Natural killer cell (primary cell): ENCODE data around the gene NDUFB8. TPM values are rescaled to one million over a fixed set of nuclear protein-coding genes. Genes with fewer than 3 reads are reported as not detected.

Source experiments
- ATAC-seq, 3 donors: fragments of 150-1000 bp in 2 of 3; fragments of 200-7000 bp in 1 of 3; cut with Tn5 transposase; 1 replicate in 1 of 3; 2 replicates in 2 of 3; pipeline ENCODE4 v1.10.0; 2021; ENCODE audit warnings: mild to moderate bottlenecking in 2 of 3, moderate library complexity in 2 of 3
- DNase-seq, 2 donors: peaks; one replicate each; pipeline versions ENCODE4 v3.0.0 to v3.0.0-alpha.2; 2013 to 2021; ENCODE audit warnings: mixed read lengths in 1 of 2
- H3K27ac ChIP-seq: one replicate; pipeline ENCODE4 v1.5.1; 2013; ENCODE audit warnings: mild to moderate bottlenecking, low read length
- H3K27me3 ChIP-seq: one replicate; pipeline ENCODE4 v1.6.1; 2013; ENCODE audit warnings: low read length; ENCODE audit not compliant: control insufficient read depth, insufficient read depth
- H3K36me3 ChIP-seq: one replicate; pipeline ENCODE4 v1.6.1; 2013; ENCODE audit warnings: low read length; ENCODE audit not compliant: control insufficient read depth, insufficient read depth
- H3K4me1 ChIP-seq: one replicate; pipeline ENCODE4 v1.6.1; 2013; ENCODE audit warnings: low read length; ENCODE audit not compliant: control insufficient read depth, insufficient read depth
- H3K4me3 ChIP-seq: one replicate; pipeline ENCODE4 v1.5.1; 2013; ENCODE audit warnings: low read length
- H3K9me3 ChIP-seq: one replicate; pipeline ENCODE4 v1.6.1; 2013; ENCODE audit warnings: low read length; ENCODE audit not compliant: control insufficient read depth, insufficient read depth
- H3K27ac Mint-ChIP-seq, 2 donors: one replicate each; pipeline ENCODE4 v1.8.0; 2022; ENCODE audit warnings: mild to moderate bottlenecking in 2 of 2, mixed read lengths in 2 of 2, moderate library complexity in 1 of 2
- H3K27me3 Mint-ChIP-seq, 2 donors: one replicate each; pipeline ENCODE4 v1.8.0; 2022; ENCODE audit warnings: low read depth in 2 of 2, mixed read lengths in 2 of 2
- H3K36me3 Mint-ChIP-seq: one replicate; pipeline ENCODE4 v1.8.0; 2022; ENCODE audit warnings: mixed read lengths
- H3K4me1 Mint-ChIP-seq, 2 donors: one replicate each; pipeline ENCODE4 v1.8.0; 2022; ENCODE audit warnings: mixed read lengths in 2 of 2
- H3K4me3 Mint-ChIP-seq: one replicate; pipeline ENCODE4 v1.8.0; 2022; ENCODE audit warnings: mild to moderate bottlenecking, moderate library complexity, mixed read lengths
- H3K9me3 Mint-ChIP-seq, 2 donors: one replicate each; pipeline ENCODE4 v1.8.0; 2022; ENCODE audit warnings: mixed read lengths in 2 of 2
- WGBS: methylation state at CpG from one replicate; pipeline ENCODE4 v1.1.7; 2013; ENCODE audit warnings: missing lambda C conversion rate; ENCODE audit not compliant: insufficient coverage; 5-methylcytosine and 5-hydroxymethylcytosine counted together
- intact Hi-C: fragments of 100-400 bp; cut with micrococcal nuclease; formaldehyde crosslinking; loops from one replicate; pipeline ENCODE4 v1.14.2; 2022
- total RNA-seq, 4 donors: library from RNA; stranded (reverse); fragments of 120-200 nt in 1 of 4; gene quantifications; one replicate each; pipeline versions ENCODE4 v1.2.3 to v1.2.4, GENCODE V29; 2013 to 2022
- TF ChIP-seq, protein P1 (sequence below): fragments of 200-600 bp; IDR thresholded peaks from one replicate; pipeline ENCODE4 v1.8.0; 2022; ENCODE audit warnings: antibody characterized with exemption

The NDUFB8 gene
- total RNA-seq, 3 donors from 2014 or later (not counting 1 experiment from before 2014, with no cell fraction given): 113 to 151 (median 137) TPM

GRCh38 chr10:100568912-100569311 is 39.2 kb upstream of the NDUFB8 start:
- Histone ChIP-seq H3K9me3 (no peaks in the 10 kb centered on the region), H3K27ac (no peak overlapping the region), H3K36me3 (no peaks in the 10 kb centered on the region), H3K4me1 (no peaks in the 10 kb centered on the region), H3K27me3 (peaks cover 13% of the 10 kb centered on the region), H3K4me3 (no peak overlapping the region)
- ATAC-seq (no peak), DNase-seq (no peak)
- H3K27ac Mint-ChIP-seq: no peak overlapping the region
- no peaks in the 10 kb centered on the region for H3K36me3 Mint-ChIP-seq
- H3K4me1 Mint-ChIP-seq: no peaks in the 10 kb centered on the region
- H3K9me3 Mint-ChIP-seq: no peaks in the 10 kb centered on the region
- H3K4me3 Mint-ChIP-seq: no peak overlapping the region
- TF ChIP-seq, protein P1, sequence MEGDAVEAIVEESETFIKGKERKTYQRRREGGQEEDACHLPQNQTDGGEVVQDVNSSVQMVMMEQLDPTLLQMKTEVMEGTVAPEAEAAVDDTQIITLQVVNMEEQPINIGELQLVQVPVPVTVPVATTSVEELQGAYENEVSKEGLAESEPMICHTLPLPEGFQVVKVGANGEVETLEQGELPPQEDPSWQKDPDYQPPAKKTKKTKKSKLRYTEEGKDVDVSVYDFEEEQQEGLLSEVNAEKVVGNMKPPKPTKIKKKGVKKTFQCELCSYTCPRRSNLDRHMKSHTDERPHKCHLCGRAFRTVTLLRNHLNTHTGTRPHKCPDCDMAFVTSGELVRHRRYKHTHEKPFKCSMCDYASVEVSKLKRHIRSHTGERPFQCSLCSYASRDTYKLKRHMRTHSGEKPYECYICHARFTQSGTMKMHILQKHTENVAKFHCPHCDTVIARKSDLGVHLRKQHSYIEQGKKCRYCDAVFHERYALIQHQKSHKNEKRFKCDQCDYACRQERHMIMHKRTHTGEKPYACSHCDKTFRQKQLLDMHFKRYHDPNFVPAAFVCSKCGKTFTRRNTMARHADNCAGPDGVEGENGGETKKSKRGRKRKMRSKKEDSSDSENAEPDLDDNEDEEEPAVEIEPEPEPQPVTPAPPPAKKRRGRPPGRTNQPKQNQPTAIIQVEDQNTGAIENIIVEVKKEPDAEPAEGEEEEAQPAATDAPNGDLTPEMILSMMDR: no peak
- intact Hi-C loops: loop anchor here (10.0 kb wide), 1 partner anchor 366 kb away; no protein-coding TSS in a partner anchor
- WGBS: 88% methylated on average over 3 of the region's 3 CpGs
- H3K27me3 Mint-ChIP-seq: peaks cover 33% of the 10 kb centered on the region in 2 donors

GRCh38 chr10:100567826-100568225 is 38.2 kb upstream of the NDUFB8 start:
- no peaks in the 10 kb centered on the region for H3K9me3 ChIP-seq
- TF ChIP-seq, protein P1: no peak
- 36% methylated on average over 6 of the region's 6 CpGs for WGBS
- Mint-ChIP-seq H3K36me3 (no peaks in the 10 kb centered on the region), H3K4me1 (peaks cover 0 to 3% of the 10 kb centered on the region in 2 donors), H3K4me3 (no peak overlapping the region), H3K9me3 (no peaks in the 10 kb centered on the region), H3K27me3 (peaks cover 30 to 33% of the 10 kb centered on the region in 2 donors), H3K27ac (no peak overlapping the region)
- DNase-seq (no peak), ATAC-seq (no peak)
- no peaks in the 10 kb centered on the region for H3K36me3 ChIP-seq
- H3K4me3 ChIP-seq: no peak overlapping the region
- peaks cover under 1% of the 10 kb centered on the region for H3K4me1 ChIP-seq
- H3K27me3 ChIP-seq: peaks cover 13% of the 10 kb centered on the region
- intact Hi-C loops: loop anchor here (10.0 kb wide), 1 partner anchor 367 kb away; no protein-coding TSS in a partner anchor
- H3K27ac ChIP-seq: no peak overlapping the region

- Histone ChIP-seq H3K9me3 (no peaks in the 10 kb centered on the region), H3K27ac (no peak overlapping the region), H3K36me3 (no peaks in the 10 kb centered on the region), H3K4me1 (peaks cover 6% of the 10 kb centered on the region), H3K4me3 (no peak overlapping the region), H3K27me3 (peaks cover 18% of the 10 kb centered on the region)
- H3K36me3 Mint-ChIP-seq: no peaks in the 10 kb centered on the region
- no peak overlapping the region for H3K27ac Mint-ChIP-seq
- H3K4me3 Mint-ChIP-seq: no peak overlapping the region
- intact Hi-C loops: loop anchor here (10.0 kb wide), 1 partner anchor 368 kb away; no protein-coding TSS in a partner anchor
- H3K27me3 Mint-ChIP-seq: peaks cover 29 to 33% of the 10 kb centered on the region in 2 donors
- TF ChIP-seq, protein P1: no peak
- ATAC-seq (no peak), DNase-seq (no peak)
- 40% methylated on average over 11 of the region's 11 CpGs for WGBS
- H3K4me1 Mint-ChIP-seq: peaks cover 0 to 8% of the 10 kb centered on the region in 2 donors
- H3K9me3 Mint-ChIP-seq: no peaks in the 10 kb centered on the region
These were observed 37.6 kb upstream of the NDUFB8 start for GRCh38 chr10:100567249-100567648.

DNA sequence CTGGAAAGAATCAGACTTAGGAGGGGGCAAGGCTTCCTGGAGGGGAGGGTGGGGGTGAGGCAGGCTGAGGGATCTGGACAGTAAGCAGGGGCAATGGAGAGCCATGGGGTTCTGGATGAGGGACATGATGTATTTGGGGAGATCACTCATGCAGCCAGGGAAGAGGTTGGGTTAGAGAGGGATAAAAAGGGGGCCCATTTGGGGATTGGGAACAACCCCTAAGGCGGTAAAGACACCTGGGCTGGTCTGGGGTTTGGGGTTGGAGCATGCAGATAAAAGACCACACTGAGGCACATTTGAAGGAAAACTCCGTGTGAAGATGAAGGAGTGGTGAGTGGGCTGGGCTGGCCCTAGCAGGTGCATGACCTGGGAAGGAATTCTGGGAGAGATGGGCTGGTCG is 36.9 kb upstream of the NDUFB8 start:
- Histone ChIP-seq H3K4me1 (peaks cover 13% of the 10 kb centered on the region), H3K36me3 (no peaks in the 10 kb centered on the region), H3K4me3 (no peak overlapping the region), H3K9me3 (no peaks in the 10 kb centered on the region), H3K27ac (no peak overlapping the region), H3K27me3 (peaks cover 22% of the 10 kb centered on the region)
- DNase-seq: no peak
- Mint-ChIP-seq H3K27me3 (peaks cover 29 to 34% of the 10 kb centered on the region in 2 donors), H3K4me3 (no peak overlapping the region), H3K36me3 (no peaks in the 10 kb centered on the region), H3K27ac (no peak overlapping the region), H3K9me3 (no peaks in the 10 kb centered on the region), H3K4me1 (peaks cover 4 to 15% of the 10 kb centered on the region in 2 donors)
- 65% methylated on average over 3 of the region's 3 CpGs for WGBS
- TF ChIP-seq, protein P1: no peak
- intact Hi-C loops: loop anchor here (10.0 kb wide), 1 partner anchor 368 kb away; no protein-coding TSS in a partner anchor
- ATAC-seq: no peak
